SK-N-SH treated with all-trans-retinoic acid at 6 μM for 48 hours (cell line): ENCODE results near the gene ZBED4.

Experiments used
- BACH2 ChIP-seq: fragments of 250-450 bp; sonication (Bioruptor Pico); IDR thresholded peaks from 2 replicates; pipeline ENCODE4 v1.9.0; 2021; ENCODE audit warnings: mild to moderate bottlenecking, borderline replicate concordance
- CSRNP3 ChIP-seq: fragments of 250-450 bp; sonication (Bioruptor Pico); IDR thresholded peaks from 2 replicates; pipeline ENCODE4 v1.5.1; 2021; ENCODE audit warnings: mild to moderate bottlenecking, moderate library complexity
- ESRRG ChIP-seq: fragments of 250-450 bp; sonication (Bioruptor Pico); IDR thresholded peaks from 2 replicates; pipeline ENCODE4 v1.6.1; 2021; ENCODE audit warnings: mild to moderate bottlenecking
- RARB ChIP-seq: fragments of 250-450 bp; sonication (Bioruptor Pico); IDR thresholded peaks from 2 replicates; pipeline ENCODE4 v1.8.0; 2021; ENCODE audit warnings: mild to moderate bottlenecking, moderate library complexity
- SNAI2 ChIP-seq: fragments of 250-450 bp; sonication (Bioruptor Pico); IDR thresholded peaks from 2 replicates; pipeline ENCODE4 v1.5.0; 2020; ENCODE audit warnings: mild to moderate bottlenecking, moderate library complexity
- TCF4 ChIP-seq: fragments of 250-450 bp; sonication (Bioruptor Pico); IDR thresholded peaks from 2 replicates; pipeline ENCODE4 v1.8.0; 2021; ENCODE audit warnings: mild to moderate bottlenecking, moderate library complexity, borderline replicate concordance
- ZFP30 ChIP-seq: fragments of 450-650 bp; formaldehyde crosslinking; IDR thresholded peaks from 2 replicates; pipeline ENCODE4 v1.5.0; 2022; ENCODE audit warnings: mild to moderate bottlenecking, moderate library complexity

DNA sequence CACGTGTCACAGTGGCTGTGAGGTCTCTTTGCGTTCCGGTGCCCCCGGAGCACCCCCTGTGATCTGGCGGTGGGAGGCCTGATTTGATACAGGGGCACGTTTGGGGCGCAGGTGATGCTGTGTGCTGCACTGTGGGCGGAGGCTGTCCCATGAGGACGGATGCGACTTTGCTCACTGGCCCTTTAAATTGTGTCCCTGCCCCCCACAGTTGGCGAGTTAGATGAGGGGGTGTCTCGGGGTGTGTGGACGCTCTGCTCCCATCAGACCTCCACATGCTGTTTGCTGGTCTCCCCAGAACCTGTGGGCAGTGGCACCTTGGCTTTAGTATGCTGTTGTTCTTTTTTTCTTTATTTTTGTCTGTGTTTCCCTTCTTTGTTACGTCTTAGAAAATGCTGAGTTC, 5.2 kb downstream of the ZBED4 start:
- TF ChIP-seq TCF4, result no peak
- no peak for TF ChIP-seq SNAI2
- TF ChIP-seq ZFP30 (CRISPR knock-in tag), result no peak
- TF ChIP-seq BACH2 (CRISPR knock-in tag), result no peak
- TF ChIP-seq CSRNP3 (CRISPR knock-in tag), result no peak
- no peak for TF ChIP-seq ESRRG (CRISPR knock-in tag)
- TF ChIP-seq RARB, result no peak
